Mesenchymal stem cell (in vitro differentiated cells and primary cell): Measurements from ENCODE around the gene SH2D4B.

Source experiments
- DNase-seq: peaks from one replicate; pipeline ENCODE4 v3.0.0-alpha.2; 2013
- H2AFZ ChIP-seq: one replicate; pipeline ENCODE4 v1.6.1; 2013; ENCODE audit warnings: low read depth, mild to moderate bottlenecking, control low read depth, inconsistent platforms, low read length, moderate library complexity
- H2AK5ac ChIP-seq: 2 replicates; pipeline ENCODE4 v1.6.1; 2013; ENCODE audit warnings: low read length, moderate library complexity, mild to moderate bottlenecking, inconsistent platforms; ENCODE audit not compliant: severe bottlenecking
- H2BK120ac ChIP-seq: one replicate; pipeline ENCODE4 v1.6.1; 2013; ENCODE audit warnings: low read depth, mild to moderate bottlenecking, inconsistent platforms, low read length, moderate library complexity
- H2BK12ac ChIP-seq, 2 experiments: one replicate each; pipeline ENCODE4 v1.6.1; 2013; ENCODE audit warnings: inconsistent platforms in 2 of 2, low read length in 2 of 2, mild to moderate bottlenecking in 2 of 2, moderate library complexity in 2 of 2, control low read depth in 1 of 2
- H2BK15ac ChIP-seq: one replicate; pipeline ENCODE4 v1.6.1; 2013; ENCODE audit warnings: mild to moderate bottlenecking, low read depth, inconsistent platforms; ENCODE audit not compliant: poor library complexity, severe bottlenecking
- H2BK5ac ChIP-seq: 2 replicates; pipeline ENCODE4 v1.6.1; 2013; ENCODE audit warnings: low read depth, mild to moderate bottlenecking, low read length, control low read depth, inconsistent platforms; ENCODE audit not compliant: poor library complexity, severe bottlenecking
- H3K14ac ChIP-seq, 2 experiments: one replicate each; pipeline ENCODE4 v1.6.1; 2013; ENCODE audit warnings: inconsistent platforms in 2 of 2, low read length in 2 of 2, control low read depth in 1 of 2, mild to moderate bottlenecking in 1 of 2, moderate library complexity in 1 of 2
- H3K18ac ChIP-seq, 2 experiments: one replicate each; pipeline ENCODE4 v1.6.1; 2013; ENCODE audit warnings: inconsistent platforms in 2 of 2, low read length in 2 of 2, control low read depth in 1 of 2, low read depth in 1 of 2, mild to moderate bottlenecking in 1 of 2
- H3K23ac ChIP-seq, 2 experiments: one replicate each; pipeline ENCODE4 v1.6.1; 2013; ENCODE audit warnings: inconsistent platforms in 2 of 2, low read length in 2 of 2, mild to moderate bottlenecking in 2 of 2, moderate library complexity in 2 of 2, control low read depth in 1 of 2
- H3K27ac ChIP-seq: 2 replicates; pipeline ENCODE4 v1.5.1; 2013; ENCODE audit warnings: mild to moderate bottlenecking, moderate library complexity, low read length, control low read depth, inconsistent platforms; ENCODE audit not compliant: poor library complexity, severe bottlenecking
- H3K27me3 ChIP-seq, 2 experiments: 2 replicates each; pipeline versions ENCODE4 v1.6.1 to v1.7.0; 2013; ENCODE audit warnings: low read length in 2 of 2, mild to moderate bottlenecking in 2 of 2, moderate library complexity in 2 of 2, control low read depth in 1 of 2, inconsistent platforms in 1 of 2; ENCODE audit not compliant: control insufficient read depth in 1 of 2, insufficient read depth in 1 of 2
- H3K36me3 ChIP-seq, 2 experiments: 2 replicates each; pipeline versions ENCODE4 v1.6.1 to v1.7.0; 2013; ENCODE audit warnings: low read length in 2 of 2, control low read depth in 1 of 2, inconsistent platforms in 1 of 2, low read depth in 1 of 2, mild to moderate bottlenecking in 1 of 2; ENCODE audit not compliant: insufficient read depth in 2 of 2, control insufficient read depth in 1 of 2
- H3K4ac ChIP-seq, 2 experiments: one replicate each; pipeline ENCODE4 v1.6.1; 2013; ENCODE audit warnings: inconsistent platforms in 2 of 2, low read length in 2 of 2, mild to moderate bottlenecking in 2 of 2, moderate library complexity in 2 of 2, control low read depth in 1 of 2, low read depth in 1 of 2
- H3K4me1 ChIP-seq: 2 replicates; pipeline ENCODE4 v1.6.1; 2013; ENCODE audit warnings: low read depth, low read length, control low read depth; ENCODE audit not compliant: control insufficient read depth, insufficient read depth
- H3K4me2 ChIP-seq: 2 replicates; pipeline ENCODE4 v1.6.1; 2013; ENCODE audit warnings: low read length, mild to moderate bottlenecking, inconsistent platforms; ENCODE audit not compliant: poor library complexity, severe bottlenecking
- H3K4me3 ChIP-seq, 2 experiments: 2 replicates each; pipeline versions ENCODE4 v1.5.1 to v1.7.0; 2013; ENCODE audit warnings: low read length in 2 of 2, mild to moderate bottlenecking in 2 of 2, control low read depth in 1 of 2, low read depth in 1 of 2; ENCODE audit not compliant: insufficient read depth in 1 of 2
- H3K79me1 ChIP-seq: replicated peaks from 2 replicates; pipeline ENCODE4 v1.6.1; 2013; ENCODE audit warnings: mild to moderate bottlenecking, control low read depth, low read length, inconsistent platforms; ENCODE audit not compliant: poor library complexity, severe bottlenecking
- H3K9ac ChIP-seq: 2 replicates; pipeline ENCODE4 v1.7.0; 2013; ENCODE audit warnings: mild to moderate bottlenecking, low read length, moderate library complexity
- H3K9me3 ChIP-seq: 2 replicates; pipeline ENCODE4 v1.7.0; 2013; ENCODE audit warnings: mild to moderate bottlenecking, low read length; ENCODE audit not compliant: control insufficient read depth
- H4K8ac ChIP-seq: one replicate; pipeline ENCODE4 v1.6.1; 2013; ENCODE audit warnings: inconsistent platforms, mild to moderate bottlenecking, low read length, moderate library complexity
- H4K91ac ChIP-seq: one replicate; pipeline ENCODE4 v1.6.1; 2013; ENCODE audit warnings: mild to moderate bottlenecking, low read length, inconsistent platforms
- WGBS: methylation state at CpG from one replicate; pipeline ENCODE4 v1.1.7; 2013; ENCODE audit warnings: mixed read lengths; 5-methylcytosine and 5-hydroxymethylcytosine counted together

The SH2D4B gene

GRCh38 chr10:80515511-80515910, 22.2 kb upstream of the SH2D4B start:
- Histone ChIP-seq H2BK5ac (no peak overlapping the region), H2BK12ac (no peak overlapping the region), H3K4ac (no peak overlapping the region), H3K4me2 (no peak overlapping the region), H3K79me1 (peaks cover 38% of the 10 kb centered on the region), H4K91ac (no peak overlapping the region), H3K4me1 (peaks cover 36% of the 10 kb centered on the region), H3K9ac (no peak overlapping the region), H3K36me3 (peaks cover 80 to 98% of the 10 kb centered on the region in 2 experiments), H2AFZ (no peak overlapping the region), H2BK15ac (no peak overlapping the region), H3K23ac (no peak overlapping the region), H3K27me3 (no peaks in the 10 kb centered on the region), H3K27ac (no peak overlapping the region), H2AK5ac (no peak overlapping the region), H3K14ac (no peak overlapping the region), H3K4me3 (no peak overlapping the region), H4K8ac (no peak overlapping the region), H3K9me3 (no peaks in the 10 kb centered on the region), H2BK120ac (no peak overlapping the region), H3K18ac (no peak overlapping the region)
- 83% methylated on average over 3 of the region's 5 CpGs for WGBS
- no peak for DNase-seq

DNA sequence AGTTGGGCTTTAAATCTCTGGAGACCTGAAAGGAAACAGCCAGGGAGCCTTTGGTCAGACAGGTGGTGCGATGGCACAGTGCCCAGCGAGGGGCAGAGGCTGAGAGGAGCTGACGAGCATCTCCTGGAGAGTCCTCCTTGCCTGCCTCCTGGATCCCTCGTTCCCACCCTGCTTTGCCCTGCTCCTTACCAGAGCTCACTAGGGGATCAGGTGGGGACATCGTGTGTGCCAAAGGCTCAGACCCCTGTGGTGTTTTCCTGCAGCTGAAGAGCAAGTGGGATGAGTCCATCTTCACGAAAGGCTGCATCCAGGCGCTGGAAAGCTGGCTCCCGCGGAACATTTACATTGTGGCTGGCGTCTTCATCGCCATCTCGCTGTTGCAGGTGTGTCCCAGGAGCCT, 21.8 kb upstream of the SH2D4B start:
- Histone ChIP-seq H2AFZ (no peak overlapping the region), H3K9ac (no peak overlapping the region), H3K27me3 (no peaks in the 10 kb centered on the region), H3K27ac (no peak overlapping the region), H3K79me1 (peaks cover 42% of the 10 kb centered on the region), H3K4me3 (no peak overlapping the region), H3K4me1 (peaks cover 40% of the 10 kb centered on the region), H2BK15ac (no peak overlapping the region), H4K8ac (no peak overlapping the region), H3K9me3 (no peaks in the 10 kb centered on the region), H3K36me3 (peaks cover 84 to 100% of the 10 kb centered on the region in 2 experiments), H3K14ac (no peak overlapping the region), H3K23ac (no peak overlapping the region), H3K4ac (no peak overlapping the region), H2BK12ac (no peak overlapping the region), H4K91ac (no peak overlapping the region), H2BK120ac (no peak overlapping the region), H2AK5ac (no peak overlapping the region), H3K18ac (no peak overlapping the region), H2BK5ac (no peak overlapping the region), H3K4me2 (no peak overlapping the region)
- no peak for DNase-seq
- 96% methylated on average over 12 of the region's 12 CpGs for WGBS

GRCh38 chr10:80516506-80517075, 21.1 kb upstream of the SH2D4B start:
- no peak overlapping the region for H3K18ac ChIP-seq
- no peak overlapping the region for H3K4me2 ChIP-seq
- H2AK5ac ChIP-seq = no peak overlapping the region
- peaks cover 42% of the 10 kb centered on the region for H3K79me1 ChIP-seq
- no peak overlapping the region for H2BK15ac ChIP-seq
- 97% methylated on average over 6 of the region's 6 CpGs for WGBS
- peaks cover 38% of the 10 kb centered on the region for H3K4me1 ChIP-seq
- no peak overlapping the region for H3K9ac ChIP-seq
- H2AFZ ChIP-seq = no peak overlapping the region
- no peak overlapping the region for H4K8ac ChIP-seq
- no peak overlapping the region for H2BK12ac ChIP-seq
- H3K27me3 ChIP-seq = no peaks in the 10 kb centered on the region
- H3K4me3 ChIP-seq = no peak overlapping the region
- no peak overlapping the region for H4K91ac ChIP-seq
- DNase-seq = no peak
- H3K4ac ChIP-seq = no peak overlapping the region
- no peak overlapping the region for H3K27ac ChIP-seq
- H3K36me3 ChIP-seq = peaks cover 85 to 100% of the 10 kb centered on the region in 2 experiments
- no peak overlapping the region for H2BK5ac ChIP-seq
- no peaks in the 10 kb centered on the region for H3K9me3 ChIP-seq
- H2BK120ac ChIP-seq = no peak overlapping the region
- H3K23ac ChIP-seq = no peak overlapping the region
- no peak overlapping the region for H3K14ac ChIP-seq

DNA sequence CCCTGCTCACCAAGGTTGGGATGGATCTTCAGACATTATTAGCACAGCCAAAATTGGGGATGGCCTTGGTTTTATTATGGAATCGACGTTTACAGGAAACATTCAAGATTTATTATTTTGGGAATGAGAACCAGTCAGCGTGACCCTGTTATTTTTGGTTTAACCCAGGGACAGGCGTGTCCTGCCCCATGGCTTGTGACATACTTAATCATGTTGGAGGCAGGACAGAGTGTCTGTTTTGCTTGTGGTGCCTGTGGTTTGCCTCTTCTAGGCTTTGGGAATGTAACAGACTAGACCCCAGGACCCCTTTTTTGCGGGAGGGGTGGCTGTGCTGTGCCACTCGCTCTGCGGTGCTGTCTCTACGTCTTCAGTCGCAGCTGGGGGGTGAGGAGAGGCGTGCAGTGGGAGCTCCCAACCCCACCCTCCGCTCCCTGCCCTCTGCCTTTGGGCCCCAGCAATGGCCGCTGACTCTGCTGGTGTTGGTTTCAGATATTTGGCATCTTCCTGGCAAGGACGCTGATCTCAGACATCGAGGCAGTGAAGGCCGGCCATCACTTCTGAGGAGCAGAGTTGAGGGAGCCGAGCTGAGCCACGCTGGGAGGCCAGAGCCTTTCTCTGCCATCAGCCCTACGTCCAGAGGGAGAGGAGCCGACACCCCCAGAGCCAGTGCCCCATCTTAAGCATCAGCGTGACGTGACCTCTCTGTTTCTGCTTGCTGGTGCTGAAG, 20.1 kb upstream of the SH2D4B start:
- H3K23ac ChIP-seq = no peak overlapping the region
- DNase-seq = no peak

More for the DNA sequence above, 20.1 kb upstream of the SH2D4B start:
- Histone ChIP-seq H3K4me2 (no peak overlapping the region), H2BK12ac (no peak overlapping the region), H4K91ac (no peak overlapping the region), H3K4ac (no peak overlapping the region), H3K9ac (no peak overlapping the region), H3K36me3 (peaks cover 80 to 97% of the 10 kb centered on the region in 2 experiments), H3K27me3 (no peaks in the 10 kb centered on the region), H3K79me1 (peaks cover 38% of the 10 kb centered on the region), H3K14ac (no peak overlapping the region), H3K4me1 (peaks cover 31% of the 10 kb centered on the region), H3K18ac (no peak overlapping the region), H2BK120ac (no peak overlapping the region), H3K4me3 (no peak overlapping the region), H3K9me3 (no peaks in the 10 kb centered on the region), H2AFZ (no peak overlapping the region), H2BK5ac (no peak overlapping the region), H2BK15ac (no peak overlapping the region), H4K8ac (no peak overlapping the region), H2AK5ac (no peak overlapping the region), H3K27ac (peak overlapping the region; percentile 13)
- 97% methylated on average over 21 of the region's 21 CpGs for WGBS
